HEK293 (cell line): ENCODE data around the gene LYVE1.

ENCODE experiments used
- CTCF ChIA-PET: fragments of 350-600 bp; formaldehyde crosslinking; extraction: SDS; loops from one replicate; lab custom pipeline; 2021; ENCODE audit warnings: antibody characterized with exemption; lab: Yijun Ruan, JAX
- POLR2A ChIA-PET: fragments of 300-600 bp; formaldehyde crosslinking; extraction: SDS; loops from one replicate; lab custom pipeline; 2020; ENCODE audit warnings: antibody characterized with exemption, inconsistent platforms; lab: Yijun Ruan, JAX
- H3K27ac ChIP-seq: fragments of 200-500 bp; sonication (Bioruptor generic); 2 replicates; pipeline ENCODE4 v1.5.1; 2014; ENCODE audit warnings: low read depth, low read length, control low read depth, inconsistent platforms; ENCODE audit errors: extremely low read depth
- H3K36me3 ChIP-seq, 2 experiments: fragments of 200-500 bp in 1 of 2; sonication (Bioruptor generic) in 1 of 2; 1 replicate in 1 of 2; 2 replicates in 1 of 2; pipeline ENCODE4 v1.5.1; 2014 to 2017; ENCODE audit warnings: inconsistent platforms in 2 of 2, low read length in 2 of 2; ENCODE audit not compliant: control insufficient read depth in 2 of 2, insufficient read depth in 1 of 2
- H3K4me1 ChIP-seq: fragments of 200-500 bp; sonication (Bioruptor generic); 2 replicates; pipeline ENCODE4 v1.5.1; 2014; ENCODE audit warnings: mild to moderate bottlenecking, low read length, inconsistent platforms; ENCODE audit not compliant: control insufficient read depth, insufficient read depth
- H3K4me3 ChIP-seq: 2 replicates; pipeline ENCODE4 v1.5.1; 2011; ENCODE audit warnings: low read depth, mild to moderate bottlenecking, control low read depth, low read length, moderate library complexity
- H3K9me3 ChIP-seq: fragments of 200-500 bp; sonication (Bioruptor generic); 2 replicates; pipeline ENCODE4 v1.5.1; 2014; ENCODE audit warnings: low read depth, low read length, inconsistent platforms; ENCODE audit not compliant: control insufficient read depth, insufficient read depth
- GLI2 ChIP-seq: fragments of 450-650 bp; formaldehyde crosslinking; IDR thresholded peaks from 2 replicates; pipeline ENCODE4; 2017; ENCODE audit warnings: missing biosample characterization, missing genetic modification characterization, low read depth, borderline replicate concordance
- HOXA7 ChIP-seq: sonication (generic); formaldehyde crosslinking; IDR thresholded peaks from 2 replicates; pipeline ENCODE4 v1.8.1; 2022; ENCODE audit warnings: missing genetic modification reagents, borderline replicate concordance
- KLF10 ChIP-seq: fragments of 450-650 bp; IDR thresholded peaks from 2 replicates; pipeline ENCODE4 v1.5.1; 2018; ENCODE audit warnings: missing biosample characterization, mild to moderate bottlenecking, missing genetic modification characterization
- OVOL3 ChIP-seq: fragments of 450-650 bp; formaldehyde crosslinking; IDR thresholded peaks from 2 replicates; pipeline ENCODE4 v1.5.1; 2016; ENCODE audit warnings: missing biosample characterization, missing genetic modification characterization
- REPIN1 ChIP-seq: fragments of 450-650 bp; formaldehyde crosslinking; IDR thresholded peaks from 2 replicates; pipeline ENCODE4 v1.5.1; 2017; ENCODE audit warnings: missing biosample characterization, missing genetic modification characterization, low read depth
- SP3 ChIP-seq: fragments of 450-650 bp; formaldehyde crosslinking; IDR thresholded peaks from 2 replicates; pipeline ENCODE4 v1.5.1; 2016; ENCODE audit warnings: missing biosample characterization, missing genetic modification characterization
- ZFP37 ChIP-seq: fragments of 450-650 bp; formaldehyde crosslinking; IDR thresholded peaks from 2 replicates; pipeline ENCODE4 v1.5.1; 2016; ENCODE audit warnings: missing biosample characterization, missing genetic modification characterization
- ZIC2 ChIP-seq: fragments of 450-650 bp; formaldehyde crosslinking; IDR thresholded peaks from 2 replicates; pipeline ENCODE4 v1.5.1; 2016; ENCODE audit warnings: missing biosample characterization, missing genetic modification characterization
- ZNF10 ChIP-seq: fragments of 450-650 bp; formaldehyde crosslinking; IDR thresholded peaks from 2 replicates; pipeline ENCODE4 v1.5.1; 2017; ENCODE audit warnings: missing biosample characterization, missing genetic modification characterization
- ZNF114 ChIP-seq: fragments of 450-650 bp; formaldehyde crosslinking; IDR thresholded peaks from 2 replicates; pipeline ENCODE4 v1.5.0; 2017; ENCODE audit warnings: missing biosample characterization, missing genetic modification characterization
- ZNF133 ChIP-seq: fragments of 450-650 bp; formaldehyde crosslinking; IDR thresholded peaks from 2 replicates; pipeline ENCODE4 v1.5.1; 2016; ENCODE audit warnings: missing biosample characterization, missing genetic modification characterization
- ZNF202 ChIP-seq: fragments of 450-650 bp; formaldehyde crosslinking; IDR thresholded peaks from 2 replicates; pipeline ENCODE4 v1.5.1; 2016; ENCODE audit warnings: missing biosample characterization, missing genetic modification characterization, borderline replicate concordance
- ZNF266 ChIP-seq: fragments of 450-650 bp; formaldehyde crosslinking; IDR thresholded peaks from 2 replicates; pipeline ENCODE4 v1.5.1; 2016; ENCODE audit warnings: missing biosample characterization, missing genetic modification characterization, low read depth
- ZNF302 ChIP-seq: fragments of 450-650 bp; formaldehyde crosslinking; IDR thresholded peaks from 2 replicates; pipeline ENCODE4 v1.5.1; 2016; ENCODE audit warnings: missing biosample characterization, missing genetic modification characterization, low read depth
- ZNF324 ChIP-seq: fragments of 450-650 bp; formaldehyde crosslinking; IDR thresholded peaks from 2 replicates; pipeline ENCODE4 v1.5.1; 2016; ENCODE audit warnings: missing biosample characterization, missing genetic modification characterization
- ZNF404 ChIP-seq: fragments of 450-650 bp; formaldehyde crosslinking; IDR thresholded peaks from 2 replicates; pipeline ENCODE4 v1.5.1; 2017; ENCODE audit warnings: missing biosample characterization, missing genetic modification characterization
- ZNF416 ChIP-seq: fragments of 450-650 bp; formaldehyde crosslinking; IDR thresholded peaks from 2 replicates; pipeline ENCODE4 v1.5.1; 2016; ENCODE audit warnings: missing biosample characterization, missing genetic modification characterization
- ZNF433 ChIP-seq: fragments of 450-650 bp; formaldehyde crosslinking; IDR thresholded peaks from 2 replicates; pipeline ENCODE4 v1.5.1; 2016; ENCODE audit warnings: missing biosample characterization, missing genetic modification characterization, low read depth
- ZNF626 ChIP-seq: fragments of 450-650 bp; sonication (Bioruptor Pico); formaldehyde crosslinking; IDR thresholded peaks from 2 replicates; pipeline ENCODE4 v1.5.1; 2018; ENCODE audit warnings: missing biosample characterization, missing genetic modification characterization, inconsistent platforms
- ZNF629 ChIP-seq: fragments of 450-650 bp; formaldehyde crosslinking; IDR thresholded peaks from 2 replicates; pipeline ENCODE4 v1.5.1; 2017; ENCODE audit warnings: missing biosample characterization, missing genetic modification characterization
- TF ChIP-seq, protein P1 (sequence below): fragments of 450-650 bp; formaldehyde crosslinking; IDR thresholded peaks from 2 replicates; pipeline ENCODE4 v1.5.1; 2017; ENCODE audit warnings: missing biosample characterization, missing genetic modification characterization
- TF ChIP-seq, protein P2 (sequence below): fragments of 450-650 bp; formaldehyde crosslinking; IDR thresholded peaks from 2 replicates; pipeline ENCODE4 v1.5.1; 2016; ENCODE audit warnings: missing biosample characterization, missing genetic modification characterization
- TF ChIP-seq, protein P3 (sequence below): fragments of 450-650 bp; formaldehyde crosslinking; IDR thresholded peaks from 2 replicates; pipeline ENCODE4 v1.5.1; 2017; ENCODE audit warnings: missing biosample characterization, missing genetic modification characterization
- TF ChIP-seq, protein P4 (sequence below): fragments of 450-650 bp; formaldehyde crosslinking; IDR thresholded peaks from 2 replicates; pipeline ENCODE4 v1.5.1; 2016; ENCODE audit warnings: missing biosample characterization, missing genetic modification characterization
- TF ChIP-seq, protein P5 (sequence below): fragments of 450-650 bp; IDR thresholded peaks from 2 replicates; pipeline ENCODE4 v1.5.1; 2018; ENCODE audit warnings: missing biosample characterization, missing genetic modification characterization

LYVE1 gene

DNA sequence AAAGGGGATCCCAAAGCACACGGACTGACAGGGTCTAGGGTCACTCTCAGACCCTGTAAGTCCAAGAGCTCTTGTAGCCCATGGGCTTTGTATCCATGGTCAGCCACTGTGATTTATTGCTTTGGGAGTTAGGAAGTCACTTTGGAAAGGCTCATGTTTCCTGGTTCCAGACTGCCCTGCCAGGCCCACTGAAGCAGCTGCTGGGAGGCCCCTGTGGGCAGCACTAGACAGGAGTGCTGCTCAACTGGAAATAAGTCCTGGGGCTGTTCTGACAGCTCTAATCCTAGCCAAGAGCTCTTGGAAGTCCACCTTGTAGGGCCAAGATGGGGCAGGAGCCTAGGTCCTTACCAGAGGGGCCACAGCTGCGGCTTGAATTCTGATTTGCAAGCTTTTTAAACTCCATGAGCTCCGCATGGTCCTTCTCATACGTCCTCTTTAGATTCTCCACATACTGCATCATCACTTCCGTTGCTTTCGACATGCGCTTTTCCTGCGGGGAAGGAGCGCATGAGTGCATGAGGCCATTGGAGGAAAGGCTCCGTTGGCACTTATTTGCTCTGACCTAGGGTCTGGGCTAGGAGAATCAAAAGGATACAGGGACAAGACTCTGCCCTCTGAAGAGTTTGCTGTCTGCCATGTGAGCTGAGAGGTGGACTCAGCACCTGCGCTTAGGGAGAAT is 32.2 kb upstream of the LYVE1 start:
- Histone ChIP-seq H3K27ac (no peak overlapping the region), H3K4me1 (no peaks in the 10 kb centered on the region), H3K9me3 (no peaks in the 10 kb centered on the region), H3K36me3 (no peaks in the 10 kb centered on the region), H3K4me3 (no peak overlapping the region)
- ChIA-PET POLR2A (no interaction called here), CTCF (no interaction called here)
- TF ChIP-seq ZNF133 (tag by site-specific recombination) (no peak), OVOL3 (no peak), ZNF416 (no peak), HOXA7 (CRISPR knock-in tag) (no peak), ZNF629 (tag by site-specific recombination) (no peak), REPIN1 (no peak)
- TF ChIP-seq, protein P1, sequence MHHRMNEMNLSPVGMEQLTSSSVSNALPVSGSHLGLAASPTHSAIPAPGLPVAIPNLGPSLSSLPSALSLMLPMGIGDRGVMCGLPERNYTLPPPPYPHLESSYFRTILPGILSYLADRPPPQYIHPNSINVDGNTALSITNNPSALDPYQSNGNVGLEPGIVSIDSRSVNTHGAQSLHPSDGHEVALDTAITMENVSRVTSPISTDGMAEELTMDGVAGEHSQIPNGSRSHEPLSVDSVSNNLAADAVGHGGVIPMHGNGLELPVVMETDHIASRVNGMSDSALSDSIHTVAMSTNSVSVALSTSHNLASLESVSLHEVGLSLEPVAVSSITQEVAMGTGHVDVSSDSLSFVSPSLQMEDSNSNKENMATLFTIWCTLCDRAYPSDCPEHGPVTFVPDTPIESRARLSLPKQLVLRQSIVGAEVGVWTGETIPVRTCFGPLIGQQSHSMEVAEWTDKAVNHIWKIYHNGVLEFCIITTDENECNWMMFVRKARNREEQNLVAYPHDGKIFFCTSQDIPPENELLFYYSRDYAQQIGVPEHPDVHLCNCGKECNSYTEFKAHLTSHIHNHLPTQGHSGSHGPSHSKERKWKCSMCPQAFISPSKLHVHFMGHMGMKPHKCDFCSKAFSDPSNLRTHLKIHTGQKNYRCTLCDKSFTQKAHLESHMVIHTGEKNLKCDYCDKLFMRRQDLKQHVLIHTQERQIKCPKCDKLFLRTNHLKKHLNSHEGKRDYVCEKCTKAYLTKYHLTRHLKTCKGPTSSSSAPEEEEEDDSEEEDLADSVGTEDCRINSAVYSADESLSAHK (tag by site-specific recombination): no peak

DNA sequence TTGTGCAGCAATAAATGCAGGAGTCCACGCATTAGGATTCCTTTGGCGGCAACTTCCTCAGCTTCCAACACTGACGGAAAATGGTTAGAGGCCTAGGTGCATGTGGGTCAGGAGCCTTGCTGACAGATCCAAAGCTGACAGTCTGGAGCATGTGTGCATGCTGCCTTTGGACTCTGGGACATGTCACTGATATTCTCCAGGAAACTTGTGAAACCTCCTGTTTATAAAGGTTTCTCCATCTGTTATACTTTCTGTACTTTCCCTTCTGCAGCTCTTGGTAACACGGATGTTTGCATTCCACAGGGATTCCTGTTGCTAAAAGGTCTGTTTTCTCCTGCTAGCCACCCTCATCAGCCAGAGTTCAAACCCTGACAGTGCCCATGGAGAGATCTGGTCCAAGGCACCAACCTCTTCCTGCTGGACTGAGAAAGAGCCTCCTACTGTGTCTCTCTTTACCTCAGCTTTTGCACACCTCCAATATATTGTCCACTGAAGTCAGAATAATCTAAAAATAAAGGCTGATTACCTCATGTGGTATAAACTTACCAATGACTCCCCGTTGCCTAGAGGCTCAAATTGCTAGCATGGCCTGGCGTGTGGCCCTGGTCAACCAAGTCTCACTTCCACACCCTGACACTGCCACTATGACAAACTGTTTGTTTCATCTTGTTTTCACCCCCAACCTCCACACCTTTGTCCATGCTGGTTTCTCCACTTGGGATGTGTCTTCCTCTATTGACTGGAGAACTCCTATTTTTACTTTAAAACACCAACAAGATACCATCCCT is 31.1 kb upstream of the LYVE1 start:
- CTCF ChIA-PET: interaction anchor here (0.6 kb wide), 1 partner anchor 83 kb away, joined by 3 read pairs; no protein-coding TSS in a partner anchor
- TF ChIP-seq ZNF302 (tag by site-specific recombination) (no peak), ZNF404 (tag by site-specific recombination) (no peak), GLI2 (tag by site-specific recombination) (no peak), SP3 (tag by site-specific recombination) (no peak), KLF10 (tag by site-specific recombination) (no peak), ZNF433 (tag by site-specific recombination) (no peak), ZNF266 (tag by site-specific recombination) (no peak), ZNF626 (tag by site-specific recombination) (no peak), ZFP37 (tag by site-specific recombination) (no peak), ZIC2 (tag by site-specific recombination) (no peak), ZNF10 (tag by site-specific recombination) (no peak), ZNF324 (tag by site-specific recombination) (no peak), ZNF202 (tag by site-specific recombination) (no peak), ZNF114 (no peak)
- TF ChIP-seq, protein P2, sequence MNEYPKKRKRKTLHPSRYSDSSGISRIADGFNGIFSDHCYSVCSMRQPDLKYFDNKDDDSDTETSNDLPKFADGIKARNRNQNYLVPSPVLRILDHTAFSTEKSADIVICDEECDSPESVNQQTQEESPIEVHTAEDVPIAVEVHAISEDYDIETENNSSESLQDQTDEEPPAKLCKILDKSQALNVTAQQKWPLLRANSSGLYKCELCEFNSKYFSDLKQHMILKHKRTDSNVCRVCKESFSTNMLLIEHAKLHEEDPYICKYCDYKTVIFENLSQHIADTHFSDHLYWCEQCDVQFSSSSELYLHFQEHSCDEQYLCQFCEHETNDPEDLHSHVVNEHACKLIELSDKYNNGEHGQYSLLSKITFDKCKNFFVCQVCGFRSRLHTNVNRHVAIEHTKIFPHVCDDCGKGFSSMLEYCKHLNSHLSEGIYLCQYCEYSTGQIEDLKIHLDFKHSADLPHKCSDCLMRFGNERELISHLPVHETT (tag by site-specific recombination): no peak
- TF ChIP-seq, protein P3, sequence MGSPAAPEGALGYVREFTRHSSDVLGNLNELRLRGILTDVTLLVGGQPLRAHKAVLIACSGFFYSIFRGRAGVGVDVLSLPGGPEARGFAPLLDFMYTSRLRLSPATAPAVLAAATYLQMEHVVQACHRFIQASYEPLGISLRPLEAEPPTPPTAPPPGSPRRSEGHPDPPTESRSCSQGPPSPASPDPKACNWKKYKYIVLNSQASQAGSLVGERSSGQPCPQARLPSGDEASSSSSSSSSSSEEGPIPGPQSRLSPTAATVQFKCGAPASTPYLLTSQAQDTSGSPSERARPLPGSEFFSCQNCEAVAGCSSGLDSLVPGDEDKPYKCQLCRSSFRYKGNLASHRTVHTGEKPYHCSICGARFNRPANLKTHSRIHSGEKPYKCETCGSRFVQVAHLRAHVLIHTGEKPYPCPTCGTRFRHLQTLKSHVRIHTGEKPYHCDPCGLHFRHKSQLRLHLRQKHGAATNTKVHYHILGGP (tag by site-specific recombination): no peak
- TF ChIP-seq, protein P4, sequence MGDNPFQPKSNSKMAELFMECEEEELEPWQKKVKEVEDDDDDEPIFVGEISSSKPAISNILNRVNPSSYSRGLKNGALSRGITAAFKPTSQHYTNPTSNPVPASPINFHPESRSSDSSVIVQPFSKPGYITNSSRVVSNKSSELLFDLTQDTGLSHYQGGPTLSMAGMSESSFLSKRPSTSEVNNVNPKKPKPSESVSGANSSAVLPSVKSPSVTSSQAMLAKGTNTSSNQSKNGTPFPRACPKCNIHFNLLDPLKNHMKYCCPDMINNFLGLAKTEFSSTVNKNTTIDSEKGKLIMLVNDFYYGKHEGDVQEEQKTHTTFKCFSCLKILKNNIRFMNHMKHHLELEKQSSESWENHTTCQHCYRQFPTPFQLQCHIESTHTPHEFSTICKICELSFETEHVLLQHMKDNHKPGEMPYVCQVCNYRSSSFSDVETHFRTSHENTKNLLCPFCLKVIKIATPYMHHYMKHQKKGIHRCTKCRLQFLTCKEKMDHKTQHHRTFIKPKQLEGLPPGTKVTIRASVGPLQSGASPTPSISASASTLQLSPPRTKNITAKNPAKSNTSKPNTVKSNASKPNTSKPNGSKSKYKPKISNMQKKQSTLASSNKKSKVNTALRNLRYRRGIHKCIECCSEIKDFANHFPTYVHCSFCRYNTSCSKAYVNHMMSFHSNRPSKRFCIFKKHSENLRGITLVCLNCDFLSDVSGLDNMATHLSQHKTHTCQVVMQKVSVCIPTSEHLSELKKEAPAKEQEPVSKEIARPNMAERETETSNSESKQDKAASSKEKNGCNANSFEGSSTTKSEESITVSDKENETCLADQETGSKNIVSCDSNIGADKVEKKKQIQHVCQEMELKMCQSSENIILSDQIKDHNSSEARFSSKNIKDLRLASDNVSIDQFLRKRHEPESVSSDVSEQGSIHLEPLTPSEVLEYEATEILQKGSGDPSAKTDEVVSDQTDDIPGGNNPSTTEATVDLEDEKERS (tag by site-specific recombination): no peak
- TF ChIP-seq, protein P5, sequence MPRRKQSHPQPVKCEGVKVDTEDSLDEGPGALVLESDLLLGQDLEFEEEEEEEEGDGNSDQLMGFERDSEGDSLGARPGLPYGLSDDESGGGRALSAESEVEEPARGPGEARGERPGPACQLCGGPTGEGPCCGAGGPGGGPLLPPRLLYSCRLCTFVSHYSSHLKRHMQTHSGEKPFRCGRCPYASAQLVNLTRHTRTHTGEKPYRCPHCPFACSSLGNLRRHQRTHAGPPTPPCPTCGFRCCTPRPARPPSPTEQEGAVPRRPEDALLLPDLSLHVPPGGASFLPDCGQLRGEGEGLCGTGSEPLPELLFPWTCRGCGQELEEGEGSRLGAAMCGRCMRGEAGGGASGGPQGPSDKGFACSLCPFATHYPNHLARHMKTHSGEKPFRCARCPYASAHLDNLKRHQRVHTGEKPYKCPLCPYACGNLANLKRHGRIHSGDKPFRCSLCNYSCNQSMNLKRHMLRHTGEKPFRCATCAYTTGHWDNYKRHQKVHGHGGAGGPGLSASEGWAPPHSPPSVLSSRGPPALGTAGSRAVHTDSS (tag by site-specific recombination): no peak

More for the DNA sequence above, 31.1 kb upstream of the LYVE1 start:
- H3K36me3 ChIP-seq: no peaks in the 10 kb centered on the region
- no peak overlapping the region for H3K4me3 ChIP-seq
- POLR2A ChIA-PET: no interaction called here
- no peaks in the 10 kb centered on the region for H3K4me1 ChIP-seq
- no peak overlapping the region for H3K27ac ChIP-seq
- H3K9me3 ChIP-seq: no peaks in the 10 kb centered on the region
